GM20000 (cell line): ENCODE measurements around the gene SRSF3.
"Not testable (repeated sequence)": the region's sequence is repeated elsewhere in the genome, so short reads cannot be mapped to it uniquely, and the experiment has no call there.

Experiments
- DNase-seq: peaks from one replicate; pipeline ENCODE4 v3.0.0; 2012; ENCODE audit warnings: low spot score
- CTCF ChIP-seq: IDR thresholded peaks from 2 replicates; pipeline ENCODE4 v1.5.1; 2012; ENCODE audit warnings: mild to moderate bottlenecking, control low read depth; ENCODE audit errors: extremely low read depth, missing control alignments

SRSF3 gene

GRCh38 chr6:36607683-36608386 is 13.7 kb downstream of the SRSF3 start:
- no peak for TF ChIP-seq CTCF
- no peak for DNase-seq

- TF ChIP-seq CTCF: no peak
Observed at GRCh38 chr6:36608788-36609563, 14.8 kb downstream of the SRSF3 start.

DNA sequence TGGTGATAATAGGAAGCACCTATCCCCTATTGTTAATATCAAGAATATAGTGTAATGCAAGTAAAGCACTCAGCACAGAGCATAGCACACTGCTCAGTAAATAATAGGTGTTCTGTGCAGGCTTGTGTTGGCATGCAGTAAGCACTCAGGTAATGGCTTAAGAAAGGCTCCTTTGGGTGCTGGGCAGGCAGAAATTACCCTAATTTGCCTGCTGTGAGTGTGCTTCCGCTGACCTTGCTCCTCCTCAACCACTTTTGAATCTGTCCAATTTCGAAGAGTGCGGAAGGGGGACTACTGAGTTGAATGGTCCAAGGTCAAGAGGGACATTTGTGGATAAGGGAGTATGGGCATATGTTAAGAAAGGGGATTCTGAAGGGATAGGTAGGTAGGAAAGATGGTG is 15.4 kb downstream of the SRSF3 start:
- no peak for TF ChIP-seq CTCF
- no peak for DNase-seq

More at GRCh38 chr6:36608788-36609563, 14.8 kb downstream of the SRSF3 start:
- DNase-seq: no peak

DNA sequence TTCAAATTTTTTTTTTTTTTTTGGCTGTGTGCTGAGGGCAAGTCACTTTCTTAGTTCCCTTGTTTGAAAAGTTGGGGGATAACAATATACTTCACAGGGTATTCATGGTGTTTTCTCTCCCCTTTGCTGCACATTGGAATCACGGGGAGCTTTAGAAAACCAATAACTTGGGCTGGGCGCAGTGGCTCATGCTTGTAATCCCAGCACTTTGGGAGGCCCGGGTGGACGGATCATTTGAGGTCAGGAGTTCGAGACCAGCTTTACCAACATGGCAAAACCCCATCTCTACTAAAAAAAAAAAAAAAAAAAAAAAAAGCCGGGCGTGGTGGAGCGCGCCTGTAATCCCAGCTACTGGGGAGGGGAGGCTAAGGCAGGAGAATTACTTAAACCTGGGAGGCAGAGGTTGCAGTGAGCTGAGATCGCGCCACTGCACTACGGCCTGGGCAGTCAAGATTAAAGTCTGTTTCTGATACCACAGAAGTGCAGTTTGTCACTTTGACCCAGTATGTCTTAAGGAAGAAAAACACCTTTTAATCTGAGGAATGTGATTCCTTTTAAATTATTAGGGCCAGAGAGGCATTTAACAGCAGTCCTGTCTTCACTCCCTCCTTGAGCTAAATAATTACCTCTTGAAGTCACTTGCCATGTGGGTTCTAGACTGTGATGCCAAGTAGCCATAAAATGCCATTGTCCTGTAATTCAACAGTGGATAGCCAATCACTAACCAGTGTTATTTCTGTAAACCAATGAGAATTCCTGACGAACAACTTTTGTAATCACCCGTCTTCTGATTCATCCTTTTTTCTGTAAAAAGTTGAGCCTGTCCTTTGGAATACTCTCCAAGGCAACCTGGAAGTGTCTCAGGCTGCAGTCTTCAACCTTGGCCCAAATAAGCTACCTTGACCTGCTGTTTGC is 16.1 kb downstream of the SRSF3 start:
- TF ChIP-seq CTCF: no peak

GRCh38 chr6:36610956-36611336 is 16.8 kb downstream of the SRSF3 start:
- no peak for TF ChIP-seq CTCF
- no peak for DNase-seq

More for the DNA sequence above, 16.1 kb downstream of the SRSF3 start:
- no peak for DNase-seq

DNA sequence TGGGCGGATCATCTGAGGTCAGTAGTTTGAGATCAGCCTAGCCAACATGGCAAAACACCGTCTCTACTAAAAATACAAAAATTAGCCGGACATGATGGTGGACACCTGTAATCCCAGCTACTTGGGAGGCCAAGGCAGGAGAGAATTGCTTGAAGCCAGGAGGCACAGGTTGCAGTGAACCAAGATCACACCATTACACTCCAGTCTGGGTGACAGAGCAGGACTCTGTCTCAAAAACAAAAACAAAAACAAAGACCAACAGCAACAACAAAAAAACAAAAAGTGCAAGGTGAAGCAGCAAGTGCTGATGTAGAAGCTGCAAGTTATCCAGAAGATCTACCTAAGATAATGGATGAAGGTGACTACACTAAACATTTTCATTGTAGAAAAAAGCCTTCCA is 17.5 kb downstream of the SRSF3 start:
- not testable (repeated sequence) for DNase-seq

GRCh38 chr6:36612101-36612625 is 18.0 kb downstream of the SRSF3 start:
- no peak for DNase-seq
- no peak for TF ChIP-seq CTCF
